ENCODE measurements around the gene MACROD2.

The MACROD2 gene

GRCh38 chr20:14525426-14525825, 530.1 kb downstream of the MACROD2 start:
- no peak for DNase-seq (ENCODE audit: low read depth)

- no peak for DNase-seq (ENCODE audit: low read depth)
Observed at GRCh38 chr20:14526891-14527290, 531.6 kb downstream of the MACROD2 start.

- no peak for DNase-seq (ENCODE audit: low read depth)
Observed at GRCh38 chr20:14531786-14532185, 536.5 kb downstream of the MACROD2 start.

GRCh38 chr20:14536738-14537137, 541.4 kb downstream of the MACROD2 start:
- no peak for DNase-seq (ENCODE audit: low read depth)

GRCh38 chr20:14538433-14538832, 543.1 kb downstream of the MACROD2 start:
- no peak for DNase-seq (ENCODE audit: low read depth)

- no peak for DNase-seq (ENCODE audit: low read depth)
Observed at GRCh38 chr20:14543040-14543439, 547.7 kb downstream of the MACROD2 start.

GRCh38 chr20:14544688-14545087, 549.4 kb downstream of the MACROD2 start:
- DNase-seq (ENCODE audit: low read depth), result no peak

GRCh38 chr20:14550655-14551054, 555.3 kb downstream of the MACROD2 start:
- DNase-seq (ENCODE audit: low read depth), result no peak

- DNase-seq (ENCODE audit: low read depth), result no peak
Observed at GRCh38 chr20:14553774-14554534, 558.6 kb downstream of the MACROD2 start.

GRCh38 chr20:14555676-14556075, 560.4 kb downstream of the MACROD2 start:
- DNase-seq (ENCODE audit: low read depth), result no peak

GRCh38 chr20:14556206-14556605, 560.9 kb downstream of the MACROD2 start:
- no peak for DNase-seq (ENCODE audit: low read depth)

- no peak for DNase-seq (ENCODE audit: low read depth)
Observed at GRCh38 chr20:14559612-14560011, 564.3 kb downstream of the MACROD2 start.

- no peak for DNase-seq (ENCODE audit: low read depth)
Observed at GRCh38 chr20:14561741-14562221, 566.5 kb downstream of the MACROD2 start.

GRCh38 chr20:14562981-14563380, 567.7 kb downstream of the MACROD2 start:
- DNase-seq (ENCODE audit: low read depth), result no peak

GRCh38 chr20:14566505-14566904, 571.2 kb downstream of the MACROD2 start:
- DNase-seq (ENCODE audit: low read depth), result no peak

- no peak for DNase-seq (ENCODE audit: low read depth)
Observed at GRCh38 chr20:14568225-14568624, 572.9 kb downstream of the MACROD2 start.

GRCh38 chr20:14568701-14569100, 573.4 kb downstream of the MACROD2 start:
- DNase-seq (ENCODE audit: low read depth), result no peak

- DNase-seq (ENCODE audit: low read depth), result no peak
Observed at GRCh38 chr20:14569641-14570040, 574.3 kb downstream of the MACROD2 start.

- no peak for DNase-seq (ENCODE audit: low read depth)
Observed at GRCh38 chr20:14570811-14571210, 575.5 kb downstream of the MACROD2 start.

GRCh38 chr20:14573676-14574075, 578.4 kb downstream of the MACROD2 start:
- no peak for DNase-seq (ENCODE audit: low read depth)

- no peak for DNase-seq (ENCODE audit: low read depth)
Observed at GRCh38 chr20:14576196-14576877, 581.0 kb downstream of the MACROD2 start.

- DNase-seq (ENCODE audit: low read depth), result no peak
Observed at GRCh38 chr20:14580418-14581074, 585.2 kb downstream of the MACROD2 start.

GRCh38 chr20:14581731-14582130, 586.4 kb downstream of the MACROD2 start:
- no peak for DNase-seq (ENCODE audit: low read depth)
